Endothelial cell of umbilical vein (primary cell): ENCODE results near the gene PUS1. TPM values are rescaled to one million over a fixed set of nuclear protein-coding genes. Genes with fewer than 3 reads are reported as not detected.

Experiments used
- BruUV-seq: library from RNA; stranded (reverse); fragments of 400-500 nt; replicated peaks from 2 replicates; lab custom pipeline; 2021; lab: Mats Ljungman, UMichigan
- CTCF ChIA-PET: fragments of 300-600, 350-600 bp; sonication (Branson Sonifier 250); formaldehyde crosslinking; loops from one replicate; lab custom pipeline; 2021; ENCODE audit warnings: antibody characterized with exemption, inconsistent platforms; lab: Charles Lee
- POLR2A ChIA-PET: fragments of 300-600, 350-600 bp; sonication (Branson Sonifier 250); formaldehyde crosslinking; loops from one replicate; lab custom pipeline; 2021; ENCODE audit warnings: antibody characterized with exemption, inconsistent platforms; lab: Charles Lee
- DNase-seq: peaks from one replicate; pipeline ENCODE4 v3.0.0-alpha.2; 2011; ENCODE audit warnings: low read depth, low spot score
- FAIRE-seq: peaks from 2 replicates; lab custom pipeline; 2011; peaks lifted over from hg19 to GRCh38; lab: Jason Lieb, UNC
- H2AFZ ChIP-seq: 2 replicates; pipeline ENCODE4 v1.6.0; 2012; ENCODE audit warnings: low read depth, low read length, control low read depth, inconsistent platforms
- H3K27ac ChIP-seq: 2 replicates; pipeline ENCODE4 v1.5.1; 2011; ENCODE audit warnings: low read depth, mild to moderate bottlenecking, control low read depth, low read length, moderate library complexity; ENCODE audit not compliant: insufficient read depth
- H3K27me3 ChIP-seq, 2 experiments: 2 replicates each; pipeline versions ENCODE4 v1.6.0 to v1.6.1; 2011; ENCODE audit warnings: low read length in 2 of 2, mixed read lengths in 1 of 2; ENCODE audit not compliant: control insufficient read depth in 2 of 2, insufficient read depth in 2 of 2
- H3K36me3 ChIP-seq, 2 experiments: 2 replicates in 1 of 2; 3 replicates in 1 of 2; pipeline ENCODE4 v1.5.1; 2011; ENCODE audit warnings: low read length in 2 of 2, mild to moderate bottlenecking in 1 of 2, moderate library complexity in 1 of 2; ENCODE audit not compliant: control insufficient read depth in 2 of 2, insufficient read depth in 2 of 2; ENCODE audit errors: extremely low read depth in 1 of 2
- H3K4me1 ChIP-seq: 3 replicates; pipeline ENCODE4 v1.5.1; 2011; ENCODE audit warnings: mild to moderate bottlenecking, low read length; ENCODE audit not compliant: control insufficient read depth, insufficient read depth; ENCODE audit errors: extremely low read depth
- H3K4me2 ChIP-seq: 2 replicates; pipeline ENCODE4 v1.6.1; 2011; ENCODE audit warnings: low read length, control low read depth, mixed read lengths; ENCODE audit not compliant: insufficient read depth
- H3K4me3 ChIP-seq, 3 experiments: fragments of 200-600 bp in 1 of 3; sonication (generic), shearing (Covaris generic) in 1 of 3; replicated peaks in 1 of 3; 2 replicates each; pipeline ENCODE4 v1.5.1; 2011 to 2016; ENCODE audit warnings: control low read depth in 3 of 3, low read length in 3 of 3, mild to moderate bottlenecking in 2 of 3, inconsistent platforms in 1 of 3, low read depth in 1 of 3, moderate library complexity in 1 of 3; ENCODE audit not compliant: insufficient read depth in 1 of 3
- H3K79me2 ChIP-seq: 2 replicates; pipeline ENCODE4 v1.6.0; 2012; ENCODE audit warnings: low read length, inconsistent platforms; ENCODE audit not compliant: control insufficient read depth, insufficient read depth
- H3K9ac ChIP-seq: replicated peaks from 2 replicates; pipeline ENCODE3; 2011; ENCODE audit warnings: low read length, control low read depth; ENCODE audit not compliant: insufficient read depth; ENCODE audit errors: extremely low read depth
- H3K9me1 ChIP-seq: replicated peaks from 3 replicates; pipeline ENCODE4 v1.6.0; 2011; ENCODE audit warnings: mild to moderate bottlenecking, low read length; ENCODE audit not compliant: control insufficient read depth, insufficient read depth; ENCODE audit errors: extremely low read depth
- H3K9me3 ChIP-seq: replicated peaks from 2 replicates; pipeline ENCODE4 v1.5.1; 2012; ENCODE audit warnings: low read length, inconsistent platforms; ENCODE audit not compliant: control insufficient read depth, insufficient read depth
- H4K20me1 ChIP-seq: replicated peaks from 2 replicates; pipeline ENCODE3; 2011; ENCODE audit warnings: mild to moderate bottlenecking, low read length; ENCODE audit not compliant: control insufficient read depth, insufficient read depth; ENCODE audit errors: extremely low read depth
- CTCF ChIP-seq, 2 donors: IDR thresholded peaks; 1 replicate in 1 of 2; 2 replicates in 1 of 2; pipeline ENCODE4 v1.5.1; 2011; ENCODE audit warnings: low read length in 2 of 2, mild to moderate bottlenecking in 2 of 2, moderate library complexity in 2 of 2, control low read depth in 1 of 2, inconsistent platforms in 1 of 2, low read depth in 1 of 2; ENCODE audit not compliant: insufficient read depth in 1 of 2; ENCODE audit errors: extremely low read depth in 1 of 2
- EZH2 ChIP-seq: IDR thresholded peaks from 2 replicates; pipeline ENCODE4 v1.6.1; 2012; ENCODE audit warnings: borderline replicate concordance, low read depth, mild to moderate bottlenecking, moderate library complexity, low read length, inconsistent platforms; ENCODE audit not compliant: severe bottlenecking
- FOS ChIP-seq: IDR thresholded peaks from 2 replicates; pipeline ENCODE4 v1.6.1; 2011; ENCODE audit warnings: mild to moderate bottlenecking, low read length, moderate library complexity, borderline replicate concordance; ENCODE audit not compliant: insufficient read depth
- GATA2 ChIP-seq: IDR thresholded peaks from 2 replicates; pipeline ENCODE4 v1.7.0; 2011; ENCODE audit warnings: low read depth, mild to moderate bottlenecking, moderate library complexity, mixed read lengths, low read length; ENCODE audit not compliant: insufficient read length, insufficient read depth
- JUN ChIP-seq: IDR thresholded peaks from 2 replicates; pipeline ENCODE4 v1.6.1; 2011; ENCODE audit warnings: borderline replicate concordance, low read depth; ENCODE audit not compliant: insufficient read length, insufficient read depth
- MAX ChIP-seq: IDR thresholded peaks from 2 replicates; pipeline ENCODE4 v1.6.1; 2011; ENCODE audit not compliant: insufficient read depth, insufficient read length
- MYC ChIP-seq: IDR thresholded peaks from one replicate; pipeline ENCODE4 v1.6.1; 2011; ENCODE audit warnings: mild to moderate bottlenecking, low read depth, low read length
- POLR2A ChIP-seq: IDR thresholded peaks from 2 replicates; pipeline ENCODE4 v1.6.1; 2012; ENCODE audit warnings: low read depth, mild to moderate bottlenecking, control low read depth, low read length
- POLR2AphosphoS5 ChIP-seq: IDR thresholded peaks from 2 replicates; pipeline ENCODE4 v1.6.1; 2012; ENCODE audit warnings: low read depth, mild to moderate bottlenecking, control low read depth, low read length, moderate library complexity; ENCODE audit not compliant: insufficient read depth
- dilution Hi-C: fragments of 300-500 bp; cut with MboI; formaldehyde crosslinking; loops from one replicate; pipeline ENCODE4 v1.15.0; 2019; ENCODE audit warnings: low sequenced_read_pairs; ENCODE audit not compliant: extremely low pct_ligation_motif_present
- intact Hi-C: fragments of 100-400 bp; cut with micrococcal nuclease; formaldehyde crosslinking; loops from one replicate; pipeline ENCODE4 v1.10.0; 2022
- polyA plus RNA-seq, 4 experiments: library from polyadenylated mRNA; depleted of rRNA in 3 of 4; stranded (reverse) in 3 of 4; unstranded in 1 of 4; fragments of >200 nt; gene quantifications; 2 replicates each; pipeline versions ENCODE4 v1.2.1 to v1.2.3, GENCODE V29; 2011 to 2012; ENCODE audit warnings: missing spikeins in 1 of 4
- total RNA-seq: library from RNA; stranded (reverse); gene quantifications from 2 replicates; pipeline ENCODE4 v1.2.3, GENCODE V29; 2021

Gene PUS1
- total and polyA plus RNA-seq, 2 donors (not counting 3 experiments of a cell fraction or from before 2014, with no cell fraction given): 33.9 to 52.2 TPM

- dilution Hi-C loops: no loop called here
- no peak overlapping the region for H3K4me3 ChIP-seq
- FAIRE-seq: no peak
- H3K9me1 ChIP-seq: no peaks in the 10 kb centered on the region
- H3K36me3 ChIP-seq: peaks cover 0 to 29% of the 10 kb centered on the region in 2 experiments
- H3K9ac ChIP-seq: no peak overlapping the region
- no peaks in the 10 kb centered on the region for H3K4me1 ChIP-seq
- intact Hi-C loops: no loop called here
- BruUV-seq: TSS peak; percentile 25
- H3K27ac ChIP-seq: no peak overlapping the region
- H3K27me3 ChIP-seq: no peaks in the 10 kb centered on the region
- H4K20me1 ChIP-seq: no peaks in the 10 kb centered on the region
- DNase-seq: no peak
- H3K4me2 ChIP-seq: no peak overlapping the region
- ChIA-PET POLR2A (no interaction called here), CTCF (no interaction called here)
- H2AFZ ChIP-seq: no peak overlapping the region
- TF ChIP-seq EZH2 (no peak), POLR2A (no peak), POLR2AphosphoS5 (no peak), JUN (no peak), MAX (no peak), GATA2 (no peak), MYC (no peak), CTCF (IDR thresholded peaks at IDR 0.05; ENCODE audit: extremely low read depth in 1 of 2, insufficient read depth in 1 of 2, low read depth in 1 of 2, low read length in 2 of 2) (no peak), FOS (no peak)
- H3K9me3 ChIP-seq: no peaks in the 10 kb centered on the region
- H3K79me2 ChIP-seq: no peaks in the 10 kb centered on the region
Observed at GRCh38 chr12:131941116-131941986, 12.3 kb downstream of the PUS1 start.
